LHCN-M2 (cell line): Measurements from ENCODE around the gene CHODL. TPM values are rescaled to one million over a fixed set of nuclear protein-coding genes. Genes with fewer than 3 reads are reported as not detected.

Experiments
- DNase-seq: peaks from one replicate; pipeline ENCODE4 v3.0.0-alpha.2; 2012; ENCODE audit warnings: low read depth
- polyA plus RNA-seq: library from polyadenylated mRNA; unstranded; fragments of >200 nt; gene quantifications from one replicate; pipeline ENCODE4 v1.2.1, GENCODE V29; 2012; ENCODE audit warnings: missing spikeins
- total RNA-seq: library from RNA; depleted of rRNA; stranded (reverse); fragments of >200 nt; gene quantifications from 2 replicates; pipeline ENCODE4 v1.2.3, GENCODE V29; 2014; rRNA removed

CHODL gene
- 0.19 TPM in 1 of 2 replicates, not detected in the other for total RNA-seq
- polyA plus RNA-seq: 0.05 TPM

DNA sequence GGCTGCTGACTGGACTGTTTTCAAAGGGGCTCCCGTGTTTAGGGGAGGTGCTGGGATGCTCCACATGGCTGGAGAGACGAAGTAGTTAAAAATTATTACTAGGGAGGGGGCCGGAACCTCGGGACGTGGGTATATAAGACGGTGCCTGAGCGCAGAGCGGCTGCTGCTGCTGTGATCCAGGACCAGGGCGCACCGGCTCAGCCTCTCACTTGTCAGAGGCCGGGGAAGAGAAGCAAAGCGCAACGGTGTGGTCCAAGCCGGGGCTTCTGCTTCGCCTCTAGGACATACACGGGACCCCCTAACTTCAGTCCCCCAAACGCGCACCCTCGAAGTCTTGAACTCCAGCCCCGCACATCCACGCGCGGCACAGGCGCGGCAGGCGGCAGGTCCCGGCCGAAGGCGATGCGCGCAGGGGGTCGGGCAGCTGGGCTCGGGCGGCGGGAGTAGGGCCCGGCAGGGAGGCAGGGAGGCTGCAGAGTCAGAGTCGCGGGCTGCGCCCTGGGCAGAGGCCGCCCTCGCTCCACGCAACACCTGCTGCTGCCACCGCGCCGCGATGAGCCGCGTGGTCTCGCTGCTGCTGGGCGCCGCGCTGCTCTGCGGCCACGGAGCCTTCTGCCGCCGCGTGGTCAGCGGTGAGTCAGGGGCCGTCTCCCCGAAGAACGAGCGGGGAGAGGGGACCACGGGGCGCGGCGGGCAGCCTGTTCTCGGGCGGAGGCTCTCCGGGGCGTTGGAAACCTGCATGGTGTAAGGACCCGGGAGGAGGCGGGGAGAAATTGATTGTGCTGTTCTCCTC lies at the start of gene CHODL:
Gene CHODL, plus strand, starts transcription at position 163 of the 793 bp plus-strand sequence. Its CDS starts 391 bp downstream, at position 554.
- DNase-seq: peak; percentile 0

DNA sequence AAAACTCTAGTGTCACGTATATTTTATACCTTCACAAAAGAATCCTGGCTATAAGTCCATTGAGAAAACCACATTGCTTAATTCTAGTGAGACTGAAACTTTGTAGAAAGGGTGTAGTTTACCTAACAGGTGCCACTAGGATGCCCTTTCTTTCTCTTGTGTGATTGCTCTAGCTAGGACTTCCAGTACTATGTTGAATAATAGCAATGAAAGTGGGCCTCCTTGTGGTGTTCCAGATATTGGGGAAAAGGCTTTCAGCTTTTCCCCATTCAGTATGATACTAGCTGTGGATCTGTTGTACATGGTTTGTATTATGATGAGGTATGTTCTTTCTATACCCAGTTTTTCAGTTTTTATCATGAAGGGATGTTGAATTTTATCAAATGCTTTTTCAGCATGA lies 39.7 kb upstream of the CHODL start:
- no peak for DNase-seq

DNA sequence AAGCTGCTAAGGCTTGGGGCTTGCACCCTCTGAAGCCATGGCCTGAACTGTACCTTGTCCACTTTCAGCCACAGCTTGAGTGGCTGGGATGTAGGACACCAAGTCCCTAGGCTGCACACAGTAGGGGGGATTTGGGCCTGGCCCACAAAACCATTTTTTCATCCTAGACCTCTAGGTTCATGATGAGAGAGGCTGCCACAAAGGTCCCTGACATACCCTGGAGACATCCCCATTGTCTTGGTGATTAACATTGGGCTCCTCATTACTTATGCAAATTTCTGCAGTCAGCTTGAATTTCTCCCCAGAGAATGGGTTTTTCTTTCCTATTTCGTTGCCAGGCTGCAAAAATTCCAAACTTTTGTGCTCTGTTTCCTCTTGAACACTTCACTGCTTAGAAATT lies 26.3 kb upstream of the CHODL start:
- DNase-seq: no peak

DNA sequence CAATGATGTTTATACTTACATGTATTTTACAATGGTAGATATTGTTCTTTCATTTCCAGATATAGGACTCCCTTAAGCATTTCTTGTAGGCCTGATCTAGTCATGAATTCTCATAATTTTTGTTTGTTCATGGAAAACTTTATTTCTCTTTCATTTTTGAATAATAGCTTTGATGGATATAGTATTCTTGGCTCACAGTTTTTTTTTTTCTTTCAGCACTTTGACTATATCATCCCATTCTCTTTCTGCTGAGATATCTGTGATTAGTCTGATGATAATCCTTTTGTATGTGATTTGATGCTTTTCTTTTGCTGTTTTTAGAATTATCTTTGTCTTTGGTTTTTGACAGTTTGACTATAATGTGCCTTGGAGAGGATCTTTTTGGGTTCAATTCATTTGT lies 24.1 kb upstream of the CHODL start:
- DNase-seq: no peak

DNA sequence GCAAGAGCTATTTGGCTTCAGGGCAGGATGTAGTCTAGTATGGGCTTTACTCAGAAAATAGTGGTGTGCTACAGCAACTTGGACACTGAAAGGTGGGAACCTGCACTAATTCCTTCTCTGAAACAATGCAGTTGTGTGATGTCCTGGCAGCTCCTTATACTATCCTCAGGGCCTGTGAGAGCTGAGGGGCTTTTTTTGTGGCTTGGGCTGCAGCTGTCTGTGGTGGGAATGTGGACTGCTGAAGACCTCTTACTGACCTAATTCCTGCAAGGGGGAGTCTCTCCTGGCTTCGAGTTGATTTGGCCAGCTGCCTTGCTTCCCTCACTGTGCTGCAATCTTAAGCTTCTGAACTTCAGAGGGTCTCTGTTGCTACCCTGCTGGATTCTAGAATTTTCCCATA lies 22.3 kb upstream of the CHODL start:
- no peak for DNase-seq

- DNase-seq: no peak
These were observed 16.4 kb upstream of the CHODL start for GRCh38 chr21:18228060-18228739.

DNA sequence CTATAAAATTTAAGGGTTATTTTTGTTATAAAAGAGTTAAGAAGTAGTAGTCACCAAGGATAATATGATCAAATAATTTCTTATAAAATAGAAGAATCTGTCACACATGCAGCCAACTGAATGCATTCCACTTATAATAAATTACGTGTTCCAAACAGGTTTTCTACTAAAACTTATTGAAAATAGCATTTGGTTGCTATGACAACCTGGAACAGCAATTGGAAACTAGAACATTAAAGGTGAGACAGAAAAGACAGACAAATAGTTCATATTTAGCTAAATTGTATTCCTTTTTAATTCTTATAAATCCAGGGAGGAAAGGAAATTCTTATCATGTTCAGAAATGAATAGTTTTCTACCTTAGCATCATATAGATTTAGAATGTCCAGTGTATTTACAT lies 9.1 kb upstream of the CHODL start:
- no peak for DNase-seq

GRCh38 chr21:18245464-18245967 lies 883 bp downstream of the CHODL start:
- DNase-seq: peak; percentile 1

DNA sequence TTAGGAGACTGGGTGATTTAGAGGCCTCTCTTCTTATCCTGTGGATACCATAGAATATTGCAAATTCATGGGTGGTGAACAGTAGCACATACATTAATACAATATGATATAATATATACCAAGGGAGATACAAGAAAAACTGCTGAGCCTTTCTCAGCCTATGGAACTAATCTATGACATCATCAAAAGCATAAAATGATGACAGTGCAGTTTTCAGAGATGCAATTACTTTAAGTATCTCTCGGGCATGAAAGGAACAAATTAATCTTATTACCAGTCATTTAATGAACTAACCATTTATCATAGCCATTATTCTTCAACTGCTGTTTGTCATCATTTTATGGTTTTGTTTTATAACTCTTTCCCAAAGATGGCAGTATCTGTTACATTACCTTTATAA lies 3.5 kb downstream of the CHODL start:
- no peak for DNase-seq

- DNase-seq: peak; percentile 3
These were observed 5.0 kb downstream of the CHODL start for GRCh38 chr21:18249672-18250071.

GRCh38 chr21:18251065-18251464 lies 6.4 kb downstream of the CHODL start:
- no peak for DNase-seq

DNA sequence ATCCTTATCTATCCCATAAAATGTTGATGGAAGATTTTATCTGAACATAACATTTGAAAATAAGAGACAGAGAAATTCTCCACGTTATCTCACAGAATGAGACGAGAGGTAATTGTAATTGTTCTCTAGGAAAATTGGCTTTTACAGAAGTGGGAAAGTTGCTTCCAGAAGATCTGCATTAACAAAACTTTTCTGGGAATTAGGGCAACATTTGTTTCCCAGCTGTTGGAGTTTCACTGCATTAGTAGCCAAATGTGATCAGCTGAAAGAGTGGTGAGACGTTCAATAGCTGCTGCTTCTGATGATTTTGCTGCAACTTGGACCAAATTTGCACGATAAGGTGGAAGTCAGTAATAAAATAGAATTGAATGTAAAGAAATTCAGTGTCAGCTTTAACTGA lies 7.6 kb downstream of the CHODL start:
- no peak for DNase-seq

DNA sequence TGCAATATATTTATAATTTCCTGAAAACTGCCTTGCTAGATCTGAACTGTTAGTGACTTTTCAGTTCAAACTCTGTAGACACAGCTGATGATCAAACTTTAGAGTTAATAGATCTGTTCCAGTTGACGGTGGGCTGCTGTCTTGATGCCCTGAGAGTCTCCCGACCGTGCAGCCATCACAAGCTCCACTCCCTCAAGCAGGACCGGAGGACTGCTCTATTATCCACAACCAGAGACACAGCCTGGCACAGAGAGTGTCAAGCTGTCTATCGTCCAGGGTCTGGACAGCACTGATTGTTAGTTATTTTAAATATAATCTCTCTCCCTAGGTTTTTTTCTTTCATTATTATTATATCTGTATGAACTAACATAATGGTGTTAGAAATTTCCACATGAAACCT lies 8.0 kb downstream of the CHODL start:
- DNase-seq: no peak

DNA sequence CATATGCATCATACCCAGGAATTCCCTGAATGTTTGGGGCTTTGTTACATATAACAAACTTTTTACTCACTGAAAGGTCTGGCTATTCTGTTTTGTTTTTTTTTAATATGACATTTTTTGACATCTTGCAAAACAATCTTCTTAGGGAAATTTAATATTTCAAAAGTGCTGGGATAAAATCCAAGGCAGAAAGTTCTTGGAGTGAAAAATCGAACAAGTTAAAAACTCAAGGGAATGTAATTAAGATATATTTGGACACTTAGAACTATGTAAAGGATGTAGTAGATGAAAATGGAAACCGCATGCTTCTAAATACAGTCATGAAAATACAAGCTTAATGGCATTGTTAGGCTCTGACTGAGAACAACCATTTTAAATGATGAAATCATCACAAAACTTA lies 8.6 kb downstream of the CHODL start:
- DNase-seq: peak; percentile 1

- DNase-seq: no peak
These were observed 9.2 kb downstream of the CHODL start for GRCh38 chr21:18253799-18254198.

DNA sequence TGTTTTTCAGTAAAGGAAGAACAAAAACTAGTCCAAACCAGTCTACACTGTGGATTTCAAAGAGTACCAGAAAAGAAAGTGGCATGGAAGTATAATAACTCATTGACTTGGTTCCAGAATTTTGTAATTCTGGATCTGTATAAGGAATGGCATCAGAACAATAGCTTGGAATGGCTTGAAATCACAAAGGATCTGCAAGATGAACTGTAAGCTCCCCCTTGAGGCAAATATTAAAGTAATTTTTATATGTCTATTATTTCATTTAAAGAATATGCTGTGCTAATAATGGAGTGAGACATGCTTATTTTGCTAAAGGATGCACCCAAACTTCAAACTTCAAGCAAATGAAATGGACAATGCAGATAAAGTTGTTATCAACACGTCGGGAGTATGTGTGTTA lies 21.3 kb downstream of the CHODL start:
- DNase-seq: no peak

- DNase-seq: no peak
These were observed 22.9 kb downstream of the CHODL start for GRCh38 chr21:18267496-18267895.

GRCh38 chr21:18268906-18269305 lies 24.3 kb downstream of the CHODL start:
- no peak for DNase-seq

DNA sequence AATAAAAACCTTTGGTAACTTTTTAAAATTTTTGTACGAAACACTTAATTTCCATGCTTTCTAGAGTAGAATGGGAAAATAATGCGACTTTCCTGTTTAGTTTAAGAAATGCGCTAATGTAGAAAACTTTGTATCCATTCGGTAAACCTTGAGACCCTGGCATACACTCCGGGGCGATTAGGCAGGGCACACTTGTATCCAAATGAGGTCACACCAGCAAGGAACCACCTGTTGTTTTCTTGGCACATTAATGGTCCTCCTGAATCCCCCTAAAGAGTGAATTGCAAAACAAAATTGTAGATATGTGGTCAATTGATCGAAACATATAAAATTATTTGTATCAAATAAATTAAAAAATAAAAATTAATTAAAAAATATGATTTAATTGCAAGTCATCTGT lies 25.2 kb downstream of the CHODL start:
- DNase-seq: no peak

DNA sequence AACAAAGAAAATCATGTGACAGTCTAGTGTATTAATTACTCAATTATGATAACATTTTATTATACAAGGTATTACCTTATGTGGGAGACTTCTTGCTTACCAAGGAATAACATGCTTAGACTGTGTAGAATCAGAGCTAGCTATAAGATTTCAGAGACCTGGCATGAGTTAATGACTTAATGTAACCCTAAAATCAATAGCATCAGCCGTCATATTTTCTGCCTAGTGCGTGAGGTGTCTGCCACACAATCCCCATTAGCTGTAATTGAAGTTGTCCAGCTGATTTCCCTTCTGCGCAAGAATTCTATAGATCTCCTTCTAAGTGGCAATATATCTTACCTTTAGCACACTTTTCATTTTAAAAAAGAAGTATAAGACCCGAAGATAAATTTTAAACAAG lies 28.8 kb downstream of the CHODL start:
- DNase-seq: no peak

DNA sequence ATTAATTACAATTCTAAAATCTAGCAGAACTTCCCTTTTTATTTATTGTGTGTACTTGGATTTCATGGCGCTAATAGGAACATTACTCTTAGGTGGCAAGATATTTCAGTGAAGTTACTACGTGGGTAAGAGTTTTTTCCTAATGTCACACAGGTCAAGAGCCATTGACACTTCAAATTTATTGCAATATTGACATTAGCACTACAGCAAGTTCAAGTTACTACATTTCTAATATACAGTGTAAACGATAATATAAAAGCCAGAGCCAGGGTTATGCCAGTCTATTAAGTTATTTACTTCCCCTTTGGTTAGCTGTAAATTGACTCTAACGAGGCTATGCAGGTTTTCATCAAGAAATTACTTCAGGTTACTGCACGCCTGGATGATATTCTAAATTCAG lies 29.7 kb downstream of the CHODL start:
- no peak for DNase-seq

DNA sequence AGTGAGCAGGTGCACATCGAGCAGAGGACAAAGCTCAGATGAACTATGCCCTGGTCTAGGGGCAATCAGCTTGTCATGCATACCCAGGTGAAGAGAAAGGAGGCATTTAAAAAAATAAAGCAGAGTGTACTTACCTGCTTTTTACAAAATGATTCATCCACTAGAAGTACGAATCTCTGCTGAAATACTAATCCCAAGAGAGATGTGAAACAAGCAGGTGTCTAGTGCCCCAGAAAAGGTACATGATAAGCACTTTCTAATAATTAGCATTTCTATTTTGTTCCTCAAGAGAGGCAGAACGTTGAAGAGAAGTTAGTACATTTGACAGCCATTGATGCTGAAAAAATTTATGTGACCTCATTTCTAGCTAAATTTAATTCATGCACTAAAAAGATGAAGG lies 31.1 kb downstream of the CHODL start:
- no peak for DNase-seq

DNA sequence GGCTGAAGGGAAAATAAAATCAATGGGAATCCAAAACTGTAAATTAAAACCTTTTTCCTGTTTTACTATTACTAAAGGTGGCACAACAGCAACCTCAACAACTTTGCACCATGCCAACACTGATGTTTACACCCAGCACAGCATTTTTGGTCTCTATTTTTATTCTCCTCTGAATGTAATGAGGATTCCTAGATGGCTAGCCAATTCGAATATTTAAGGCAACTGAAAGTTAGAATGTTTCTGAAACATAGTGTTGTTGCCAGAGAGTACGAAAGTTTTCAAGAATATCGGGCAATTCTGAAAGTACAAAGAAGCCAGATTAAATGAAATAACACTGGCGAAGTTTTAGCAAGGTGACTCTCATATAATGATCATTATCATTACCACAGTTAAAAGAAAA lies 40.7 kb downstream of the CHODL start:
- no peak for DNase-seq
